ENCODE data around the gene SH2D4B.

The SH2D4B gene

DNA sequence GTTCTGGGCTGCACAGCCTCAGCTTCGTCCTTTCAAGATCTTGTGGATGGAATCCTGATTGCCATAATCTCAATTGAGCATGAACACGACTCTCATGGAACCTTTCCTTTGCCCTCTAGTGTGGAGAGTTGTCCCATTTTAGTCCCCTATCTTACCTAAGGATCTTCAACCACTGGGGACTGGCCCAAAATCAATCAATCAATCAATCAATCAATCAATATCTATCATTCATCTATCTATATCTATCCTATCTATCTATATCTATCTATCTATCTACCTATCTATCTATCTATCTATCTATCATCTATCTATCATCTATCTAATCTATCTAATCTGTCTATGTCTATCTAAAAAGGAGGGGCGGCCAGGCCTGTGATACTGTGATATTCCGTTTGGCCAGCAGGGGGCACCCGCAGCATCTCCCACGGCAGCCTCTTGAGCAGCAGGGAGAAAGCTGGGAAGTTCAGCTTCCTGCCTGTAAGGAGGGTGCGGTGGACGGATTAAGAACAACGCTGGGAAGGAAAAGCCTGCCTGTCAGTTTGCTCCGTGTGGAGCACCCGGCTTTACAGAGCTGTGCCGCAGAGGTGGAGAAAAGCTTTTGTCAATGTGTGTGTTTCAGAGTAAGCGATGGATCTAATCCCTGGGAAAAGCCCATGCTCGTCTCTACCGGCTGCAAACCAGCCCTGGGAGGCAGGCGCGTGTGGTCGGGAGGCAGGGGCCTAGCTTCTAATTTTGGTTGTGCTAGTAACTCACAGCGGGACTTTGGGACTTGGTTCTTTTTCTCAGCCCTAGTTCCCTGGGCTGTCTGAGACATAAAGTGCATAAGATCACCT is 124.9 kb downstream of the SH2D4B start:
- DNase-seq (ENCODE audit: extremely low read depth, low read depth): peak; percentile 66
- TF ChIP-seq CTCF (IDR thresholded peaks at IDR 0.05; ENCODE audit: low read depth, low read length, missing control alignments): peak; percentile 82
- H3K4me3 ChIP-seq (replicated peaks; ENCODE audit: low read depth, low read length): no peak overlapping the region

GRCh38 chr10:80664071-80664680 is 126.5 kb downstream of the SH2D4B start:
- H3K4me3 ChIP-seq (replicated peaks; ENCODE audit: low read depth, low read length): no peak overlapping the region
- peak; percentile 81 for TF ChIP-seq CTCF (IDR thresholded peaks at IDR 0.05; ENCODE audit: low read depth, low read length, missing control alignments)
- peak; percentile 16 for DNase-seq (ENCODE audit: extremely low read depth, low read depth)

GRCh38 chr10:80669485-80669884 is 131.8 kb downstream of the SH2D4B start:
- no peak for TF ChIP-seq CTCF (IDR thresholded peaks at IDR 0.05; ENCODE audit: low read depth, low read length, missing control alignments)
- H3K4me3 ChIP-seq (replicated peaks; ENCODE audit: low read depth, low read length): no peak overlapping the region
- DNase-seq (ENCODE audit: extremely low read depth, low read depth): no peak

- no peak for TF ChIP-seq CTCF (IDR thresholded peaks at IDR 0.05; ENCODE audit: low read depth, low read length, missing control alignments)
- DNase-seq (ENCODE audit: extremely low read depth, low read depth): no peak
- no peak overlapping the region for H3K4me3 ChIP-seq (replicated peaks; ENCODE audit: low read depth, low read length)
Measured at GRCh38 chr10:80670774-80671173, 133.1 kb downstream of the SH2D4B start.

- DNase-seq (ENCODE audit: extremely low read depth, low read depth): no peak
- no peak overlapping the region for H3K4me3 ChIP-seq (replicated peaks; ENCODE audit: low read depth, low read length)
- no peak for TF ChIP-seq CTCF (IDR thresholded peaks at IDR 0.05; ENCODE audit: low read depth, low read length, missing control alignments)
Measured at GRCh38 chr10:80671847-80672246, 134.1 kb downstream of the SH2D4B start.

DNA sequence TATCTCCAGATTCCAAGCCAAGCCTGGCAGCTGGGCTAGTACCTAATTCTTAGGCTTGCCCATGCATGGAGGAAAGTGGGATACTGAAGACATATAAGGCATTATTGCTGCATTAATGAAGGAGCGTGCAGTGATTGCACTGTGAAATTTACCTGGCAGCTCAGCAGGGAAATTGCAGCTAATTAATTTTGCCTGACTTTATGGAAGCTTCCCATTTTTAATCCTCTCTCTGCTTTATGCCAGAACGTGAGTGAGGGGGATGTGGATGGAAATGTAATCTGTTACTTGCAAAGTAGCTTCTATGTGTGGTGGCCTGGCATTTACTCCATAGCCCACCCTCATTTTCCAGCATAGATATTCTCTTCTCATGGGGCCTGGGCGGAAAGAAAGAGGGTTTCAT is 134.9 kb downstream of the SH2D4B start:
- no peak for DNase-seq (ENCODE audit: extremely low read depth, low read depth)
- H3K4me3 ChIP-seq (replicated peaks; ENCODE audit: low read depth, low read length): no peak overlapping the region
- TF ChIP-seq CTCF (IDR thresholded peaks at IDR 0.05; ENCODE audit: low read depth, low read length, missing control alignments): no peak
